Skin of body (tissue), 1 donor: ENCODE measurements around the gene APPL2. TPM values are rescaled to one million over a fixed set of nuclear protein-coding genes. Genes with fewer than 3 reads are reported as not detected.

Source experiments
- total RNA-seq: library from RNA; depleted of rRNA; stranded (reverse); fragments of >200 nt; gene quantifications from one replicate; pipeline ENCODE4 v1.2.3, GENCODE V29; 2014

Gene APPL2
- total RNA-seq, 1 donor from 2014 or later: 71.7 TPM

Other genes starting within 250 kb of the APPL2 start
- gene NOPCHAP1, start 249.9 kb downstream of the APPL2 start, total RNA-seq: 9.9 TPM
- gene ALDH1L2, start 151.7 kb downstream of the APPL2 start, total RNA-seq: 21.9 TPM
- 97.0 TPM for gene WASHC4, start 128.4 kb downstream of the APPL2 start, total RNA-seq
- gene C12orf75, start 94.5 kb upstream of the APPL2 start, total RNA-seq: 18.1 TPM